ENCODE measurements around the gene PDHB. TPM values are rescaled to one million over a fixed set of nuclear protein-coding genes. Genes with fewer than 3 reads are reported as not detected.

PDHB gene
- polyA plus RNA-seq, 1 donor (not counting 4 experiments of a cell fraction or from before 2014, with no cell fraction given) = 78.9 TPM

DNA sequence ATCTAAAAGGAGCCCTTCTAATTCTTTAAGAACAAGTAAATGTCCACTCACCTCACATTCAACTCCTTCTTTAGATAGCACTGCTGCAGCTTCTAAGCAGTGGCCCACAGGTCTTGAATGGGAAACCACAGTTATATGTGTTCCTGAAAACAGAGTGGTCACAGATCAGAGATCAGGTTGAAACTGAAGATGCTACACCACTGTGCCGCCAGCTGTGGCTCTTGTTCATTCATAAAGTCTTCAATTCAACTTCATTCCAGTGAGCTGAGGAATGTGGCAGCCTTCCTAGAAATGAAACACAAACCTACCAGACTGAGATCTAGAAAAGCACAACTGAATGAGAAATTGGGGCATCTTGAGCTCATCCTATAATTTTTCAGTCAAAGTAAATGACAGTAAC, 4.0 kb downstream of the PDHB start:
- Histone ChIP-seq H3K4me1 (ENCODE audit: control insufficient read depth, extremely low read depth, insufficient read depth, low read length) (peaks cover 7% of the 10 kb centered on the region), H3K4me3 (ENCODE audit: control insufficient read depth in 2 of 3, extremely low read depth in 1 of 3, insufficient read depth in 2 of 3, low read depth in 1 of 3, low read length in 3 of 3) (no peak overlapping the region), H3K9ac (ENCODE audit: control insufficient read depth, extremely low read depth, insufficient read depth, low read length) (no peak overlapping the region), H3K79me2 (ENCODE audit: control insufficient read depth, insufficient read depth, low read length) (peaks cover 7% of the 10 kb centered on the region), H3K27ac (ENCODE audit: control insufficient read depth, insufficient read depth, low read length) (no peak overlapping the region), H3K27me3 (ENCODE audit: control insufficient read depth, extremely low read depth, insufficient read depth, low read length) (no peaks in the 10 kb centered on the region), H2AFZ (ENCODE audit: control insufficient read depth, low read length) (no peak overlapping the region), H4K20me1 (ENCODE audit: control insufficient read depth, extremely low read depth, insufficient read depth, low read length) (no peaks in the 10 kb centered on the region), H3K9me3 (ENCODE audit: control insufficient read depth, low read depth, low read length) (no peaks in the 10 kb centered on the region), H3K36me3 (ENCODE audit: control insufficient read depth in 2 of 2, extremely low read depth in 1 of 2, insufficient read depth in 2 of 2, low read length in 2 of 2) (peaks cover 7 to 25% of the 10 kb centered on the region in 2 experiments), H3K4me2 (ENCODE audit: control insufficient read depth, extremely low read depth, insufficient read depth, low read depth, low read length) (no peak overlapping the region), H3K9me1 (ENCODE audit: control insufficient read depth, extremely low read depth, insufficient read depth, low read length) (no peaks in the 10 kb centered on the region)
- no peak for DNase-seq (ENCODE audit: low read depth, low spot score)
- dilution Hi-C loops (cut with MboI; ENCODE audit: extremely low pct_ligation_motif_present, low sequenced_read_pairs) = no loop called here
- TF ChIP-seq EZH2 (IDR thresholded peaks at IDR 0.05; ENCODE audit: low read length) = no peak
- TF ChIP-seq, protein P1, sequence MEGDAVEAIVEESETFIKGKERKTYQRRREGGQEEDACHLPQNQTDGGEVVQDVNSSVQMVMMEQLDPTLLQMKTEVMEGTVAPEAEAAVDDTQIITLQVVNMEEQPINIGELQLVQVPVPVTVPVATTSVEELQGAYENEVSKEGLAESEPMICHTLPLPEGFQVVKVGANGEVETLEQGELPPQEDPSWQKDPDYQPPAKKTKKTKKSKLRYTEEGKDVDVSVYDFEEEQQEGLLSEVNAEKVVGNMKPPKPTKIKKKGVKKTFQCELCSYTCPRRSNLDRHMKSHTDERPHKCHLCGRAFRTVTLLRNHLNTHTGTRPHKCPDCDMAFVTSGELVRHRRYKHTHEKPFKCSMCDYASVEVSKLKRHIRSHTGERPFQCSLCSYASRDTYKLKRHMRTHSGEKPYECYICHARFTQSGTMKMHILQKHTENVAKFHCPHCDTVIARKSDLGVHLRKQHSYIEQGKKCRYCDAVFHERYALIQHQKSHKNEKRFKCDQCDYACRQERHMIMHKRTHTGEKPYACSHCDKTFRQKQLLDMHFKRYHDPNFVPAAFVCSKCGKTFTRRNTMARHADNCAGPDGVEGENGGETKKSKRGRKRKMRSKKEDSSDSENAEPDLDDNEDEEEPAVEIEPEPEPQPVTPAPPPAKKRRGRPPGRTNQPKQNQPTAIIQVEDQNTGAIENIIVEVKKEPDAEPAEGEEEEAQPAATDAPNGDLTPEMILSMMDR (optimal IDR thresholded peaks at IDR 0.05 in 1 of 3, IDR thresholded peaks at IDR 0.05 in 1 of 3, conservative IDR thresholded peaks at IDR 0.05 in 1 of 3; ENCODE audit: extremely low read depth in 1 of 3, insufficient read depth in 2 of 3, low read length in 3 of 3) = no peak
- no peak for FAIRE-seq

- dilution Hi-C loops (cut with MboI; ENCODE audit: extremely low pct_ligation_motif_present, low sequenced_read_pairs) = no loop called here
- Histone ChIP-seq H3K4me2 (ENCODE audit: control insufficient read depth, extremely low read depth, insufficient read depth, low read depth, low read length) (no peak overlapping the region), H3K27me3 (ENCODE audit: control insufficient read depth, extremely low read depth, insufficient read depth, low read length) (no peaks in the 10 kb centered on the region), H3K79me2 (ENCODE audit: control insufficient read depth, insufficient read depth, low read length) (peaks cover 3% of the 10 kb centered on the region), H3K4me3 (ENCODE audit: control insufficient read depth in 2 of 3, extremely low read depth in 1 of 3, insufficient read depth in 2 of 3, low read depth in 1 of 3, low read length in 3 of 3) (no peak overlapping the region), H3K4me1 (ENCODE audit: control insufficient read depth, extremely low read depth, insufficient read depth, low read length) (no peaks in the 10 kb centered on the region), H3K27ac (ENCODE audit: control insufficient read depth, insufficient read depth, low read length) (no peak overlapping the region), H4K20me1 (ENCODE audit: control insufficient read depth, extremely low read depth, insufficient read depth, low read length) (no peaks in the 10 kb centered on the region), H3K36me3 (ENCODE audit: control insufficient read depth in 2 of 2, extremely low read depth in 1 of 2, insufficient read depth in 2 of 2, low read length in 2 of 2) (peaks cover 7 to 31% of the 10 kb centered on the region in 2 experiments), H2AFZ (ENCODE audit: control insufficient read depth, low read length) (no peak overlapping the region), H3K9ac (ENCODE audit: control insufficient read depth, extremely low read depth, insufficient read depth, low read length) (no peak overlapping the region), H3K9me3 (ENCODE audit: control insufficient read depth, low read depth, low read length) (no peaks in the 10 kb centered on the region), H3K9me1 (ENCODE audit: control insufficient read depth, extremely low read depth, insufficient read depth, low read length) (no peaks in the 10 kb centered on the region)
- DNase-seq (ENCODE audit: low read depth, low spot score) = no peak
- FAIRE-seq = no peak
- no peak for TF ChIP-seq EZH2 (IDR thresholded peaks at IDR 0.05; ENCODE audit: low read length)
- TF ChIP-seq, protein P1 (optimal IDR thresholded peaks at IDR 0.05 in 1 of 3, IDR thresholded peaks at IDR 0.05 in 1 of 3, conservative IDR thresholded peaks at IDR 0.05 in 1 of 3; ENCODE audit: extremely low read depth in 1 of 3, insufficient read depth in 2 of 3, low read length in 3 of 3) = no peak
These were observed 5.8 kb downstream of the PDHB start for GRCh38 chr3:58427661-58428361.

Measured in keratinocyte (primary cell).